Mammary epithelial cell (primary cell): ENCODE data around the gene UBP1.

Experiments used
- EZH2 ChIP-seq: IDR thresholded peaks from 2 replicates; pipeline ENCODE4 v1.6.1; 2012; ENCODE audit warnings: low read length, inconsistent platforms, borderline replicate concordance
- TF ChIP-seq, protein P1 (sequence below), 2 donors: IDR thresholded peaks in 1 of 2; conservative IDR thresholded peaks in 1 of 2; 2 replicates each; pipeline ENCODE4 v1.5.1; 2011 to 2012; ENCODE audit warnings: inconsistent platforms in 2 of 2, low read length in 2 of 2, mild to moderate bottlenecking in 2 of 2, control low read depth in 1 of 2, low read depth in 1 of 2; ENCODE audit not compliant: insufficient read depth in 1 of 2; ENCODE audit errors: extremely low read depth in 1 of 2

- TF ChIP-seq, protein P1, sequence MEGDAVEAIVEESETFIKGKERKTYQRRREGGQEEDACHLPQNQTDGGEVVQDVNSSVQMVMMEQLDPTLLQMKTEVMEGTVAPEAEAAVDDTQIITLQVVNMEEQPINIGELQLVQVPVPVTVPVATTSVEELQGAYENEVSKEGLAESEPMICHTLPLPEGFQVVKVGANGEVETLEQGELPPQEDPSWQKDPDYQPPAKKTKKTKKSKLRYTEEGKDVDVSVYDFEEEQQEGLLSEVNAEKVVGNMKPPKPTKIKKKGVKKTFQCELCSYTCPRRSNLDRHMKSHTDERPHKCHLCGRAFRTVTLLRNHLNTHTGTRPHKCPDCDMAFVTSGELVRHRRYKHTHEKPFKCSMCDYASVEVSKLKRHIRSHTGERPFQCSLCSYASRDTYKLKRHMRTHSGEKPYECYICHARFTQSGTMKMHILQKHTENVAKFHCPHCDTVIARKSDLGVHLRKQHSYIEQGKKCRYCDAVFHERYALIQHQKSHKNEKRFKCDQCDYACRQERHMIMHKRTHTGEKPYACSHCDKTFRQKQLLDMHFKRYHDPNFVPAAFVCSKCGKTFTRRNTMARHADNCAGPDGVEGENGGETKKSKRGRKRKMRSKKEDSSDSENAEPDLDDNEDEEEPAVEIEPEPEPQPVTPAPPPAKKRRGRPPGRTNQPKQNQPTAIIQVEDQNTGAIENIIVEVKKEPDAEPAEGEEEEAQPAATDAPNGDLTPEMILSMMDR (conservative IDR thresholded peaks at IDR 0.05 in 1 of 2, IDR thresholded peaks at IDR 0.05 in 1 of 2; ENCODE audit: extremely low read depth in 1 of 2, insufficient read depth in 1 of 2, low read depth in 1 of 2, low read length in 2 of 2): no peak
- no peak for TF ChIP-seq EZH2
Measured at GRCh38 chr3:33380653-33381052, 59.6 kb downstream of the UBP1 start.
